ENCODE data around the gene ZNF532. TPM values are rescaled to one million over a fixed set of nuclear protein-coding genes. Genes with fewer than 3 reads are reported as not detected.
A peak's percentile ranks its signal among the peaks of the same experiment; 100 is the strongest.

Gene ZNF532
- total RNA-seq, 4 donors from 2014 or later = 16.2 to 26.9 (median 22.7) TPM

- peaks cover 6 to 26% (median 10%) of the 10 kb centered on the region in 4 donors for H3K4me1 ChIP-seq
- no peaks in the 10 kb centered on the region for H3K27me3 ChIP-seq
- 85 to 88% methylated on average over 6 to 8 of the region's 8 CpGs for WGBS, 2 donors (ENCODE audit: low coverage in 1 of 2)
- intact Hi-C loops (cut with DNase I; ENCODE audit: low total_unique reads) = no loop called here
- H3K9me3 ChIP-seq = no peaks in the 10 kb centered on the region
- H3K27ac ChIP-seq = no peak overlapping the region
- in situ Hi-C loops (cut with MboI; ENCODE audit: low pct_ligation_motif_present in 1 of 4, low pct_unique_long_range_greater_than_20kb in 1 of 4, low sequenced_read_pairs in 3 of 4) = no loop called here
- H3K4me3 ChIP-seq = no peak overlapping the region
- no peak for DNase-seq
- H3K36me3 ChIP-seq = no peaks in the 10 kb centered on the region
- TF ChIP-seq POLR2A (IDR thresholded peaks at IDR 0.05) (no peak), EP300 (IDR thresholded peaks at IDR 0.05; ENCODE audit: low read depth) (no peak), POLR2AphosphoS5 (IDR thresholded peaks at IDR 0.05) (no peak), CTCF (IDR thresholded peaks at IDR 0.05) (no peak)
Observed at GRCh38 chr18:58909521-58909920, 44.8 kb downstream of the ZNF532 start.

DNA sequence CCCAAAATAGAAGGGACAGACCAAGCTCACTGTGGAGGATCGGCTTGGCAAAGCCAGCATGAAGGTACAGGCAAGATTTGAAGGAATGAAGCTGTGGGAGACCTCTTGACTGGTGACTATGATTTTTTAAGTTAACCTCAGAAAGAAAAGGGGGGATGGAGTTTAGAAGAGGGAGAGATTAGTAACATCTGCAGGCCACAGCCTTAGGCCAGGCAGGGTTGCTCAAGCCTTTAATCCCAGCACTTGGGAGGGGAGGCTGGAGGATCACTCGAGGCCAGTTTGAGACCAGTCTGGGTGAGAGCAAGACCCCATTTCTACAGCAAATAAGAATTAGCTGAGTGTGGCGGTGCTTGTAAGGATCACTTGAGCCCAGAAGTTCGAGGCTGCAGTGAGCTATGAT, 46.6 kb downstream of the ZNF532 start:
- no peak for DNase-seq
- Histone ChIP-seq H3K27ac (peak overlapping the region; percentile 47 to 60 (median 56)), H3K4me3 (no peak overlapping the region), H3K4me1 (peaks cover 6 to 27% (median 11%) of the 10 kb centered on the region in 4 donors), H3K9me3 (no peaks in the 10 kb centered on the region), H3K27me3 (no peaks in the 10 kb centered on the region), H3K36me3 (no peaks in the 10 kb centered on the region)
- 64 to 75% methylated on average over 4 of the region's 4 CpGs for WGBS, 2 donors (ENCODE audit: low coverage in 1 of 2)
- TF ChIP-seq EP300 (IDR thresholded peaks at IDR 0.05; ENCODE audit: low read depth) (no peak), POLR2A (IDR thresholded peaks at IDR 0.05) (no peak), CTCF (IDR thresholded peaks at IDR 0.05) (no peak), POLR2AphosphoS5 (IDR thresholded peaks at IDR 0.05) (no peak)
- in situ Hi-C loops (cut with MboI; ENCODE audit: low pct_ligation_motif_present in 1 of 4, low pct_unique_long_range_greater_than_20kb in 1 of 4, low sequenced_read_pairs in 3 of 4) = no loop called here
- intact Hi-C loops (cut with DNase I; ENCODE audit: low total_unique reads) = no loop called here

- no peaks in the 10 kb centered on the region for H3K36me3 ChIP-seq
- intact Hi-C loops (cut with DNase I; ENCODE audit: low total_unique reads) = no loop called here
- in situ Hi-C loops (cut with MboI; ENCODE audit: low pct_ligation_motif_present in 1 of 4, low pct_unique_long_range_greater_than_20kb in 1 of 4, low sequenced_read_pairs in 3 of 4) = no loop called here
- no peaks in the 10 kb centered on the region for H3K27me3 ChIP-seq
- TF ChIP-seq POLR2A (IDR thresholded peaks at IDR 0.05) (no peak), CTCF (IDR thresholded peaks at IDR 0.05) (no peak), POLR2AphosphoS5 (IDR thresholded peaks at IDR 0.05) (no peak), EP300 (IDR thresholded peaks at IDR 0.05; ENCODE audit: low read depth) (no peak)
- no peak for DNase-seq
- H3K4me1 ChIP-seq = peaks cover 6 to 27% (median 11%) of the 10 kb centered on the region in 4 donors
- H3K4me3 ChIP-seq = no peak overlapping the region
- WGBS, 2 donors (ENCODE audit: low coverage in 1 of 2) = 36 to 37% methylated on average over 8 of the region's 8 CpGs
- peak overlapping the region; percentile 47 to 60 (median 56) for H3K27ac ChIP-seq
- no peaks in the 10 kb centered on the region for H3K9me3 ChIP-seq
Observed at GRCh38 chr18:58911766-58912165, 47.1 kb downstream of the ZNF532 start.

GRCh38 chr18:58915006-58915799, 50.5 kb downstream of the ZNF532 start:
- no peak overlapping the region for H3K4me3 ChIP-seq
- in situ Hi-C loops (cut with MboI; ENCODE audit: low pct_ligation_motif_present in 1 of 4, low pct_unique_long_range_greater_than_20kb in 1 of 4, low sequenced_read_pairs in 3 of 4) = no loop called here
- H3K27ac ChIP-seq = no peak overlapping the region
- DNase-seq = no peak
- no peak for TF ChIP-seq POLR2AphosphoS5 (IDR thresholded peaks at IDR 0.05)
- no peak for TF ChIP-seq EP300 (IDR thresholded peaks at IDR 0.05; ENCODE audit: low read depth)
- no peak for TF ChIP-seq CTCF (IDR thresholded peaks at IDR 0.05)
- TF ChIP-seq POLR2A (IDR thresholded peaks at IDR 0.05) = no peak
- 89 to 92% methylated on average over 12 to 14 of the region's 14 CpGs for WGBS, 2 donors (ENCODE audit: low coverage in 1 of 2)
- H3K9me3 ChIP-seq = no peaks in the 10 kb centered on the region
- H3K4me1 ChIP-seq = peaks cover 6 to 27% (median 11%) of the 10 kb centered on the region in 4 donors
- no peaks in the 10 kb centered on the region for H3K36me3 ChIP-seq
- intact Hi-C loops (cut with DNase I; ENCODE audit: low total_unique reads) = no loop called here
- H3K27me3 ChIP-seq = no peaks in the 10 kb centered on the region
